Endothelial cell of umbilical vein (primary cell): Measurements from ENCODE around the gene MSANTD3. TPM values are rescaled to one million over a fixed set of nuclear protein-coding genes. Genes with fewer than 3 reads are reported as not detected.

Source experiments
- BruUV-seq: library from RNA; stranded (reverse); fragments of 400-500 nt; replicated peaks from 2 replicates; lab custom pipeline; 2021; lab: Mats Ljungman, UMichigan
- CTCF ChIA-PET: fragments of 300-600, 350-600 bp; sonication (Branson Sonifier 250); formaldehyde crosslinking; loops from one replicate; lab custom pipeline; 2021; ENCODE audit warnings: antibody characterized with exemption, inconsistent platforms; lab: Charles Lee
- POLR2A ChIA-PET: fragments of 300-600, 350-600 bp; sonication (Branson Sonifier 250); formaldehyde crosslinking; loops from one replicate; lab custom pipeline; 2021; ENCODE audit warnings: antibody characterized with exemption, inconsistent platforms; lab: Charles Lee
- DNase-seq: peaks from one replicate; pipeline ENCODE4 v3.0.0-alpha.2; 2011; ENCODE audit warnings: low read depth, low spot score
- FAIRE-seq: peaks from 2 replicates; lab custom pipeline; 2011; peaks lifted over from hg19 to GRCh38; lab: Jason Lieb, UNC
- H2AFZ ChIP-seq: 2 replicates; pipeline ENCODE4 v1.6.0; 2012; ENCODE audit warnings: low read depth, low read length, control low read depth, inconsistent platforms
- H3K27ac ChIP-seq: 2 replicates; pipeline ENCODE4 v1.5.1; 2011; ENCODE audit warnings: low read depth, mild to moderate bottlenecking, control low read depth, low read length, moderate library complexity; ENCODE audit not compliant: insufficient read depth
- H3K27me3 ChIP-seq, 2 experiments: 2 replicates each; pipeline versions ENCODE4 v1.6.0 to v1.6.1; 2011; ENCODE audit warnings: low read length in 2 of 2, mixed read lengths in 1 of 2; ENCODE audit not compliant: control insufficient read depth in 2 of 2, insufficient read depth in 2 of 2
- H3K36me3 ChIP-seq, 2 experiments: 2 replicates in 1 of 2; 3 replicates in 1 of 2; pipeline ENCODE4 v1.5.1; 2011; ENCODE audit warnings: low read length in 2 of 2, mild to moderate bottlenecking in 1 of 2, moderate library complexity in 1 of 2; ENCODE audit not compliant: control insufficient read depth in 2 of 2, insufficient read depth in 2 of 2; ENCODE audit errors: extremely low read depth in 1 of 2
- H3K4me1 ChIP-seq: 3 replicates; pipeline ENCODE4 v1.5.1; 2011; ENCODE audit warnings: mild to moderate bottlenecking, low read length; ENCODE audit not compliant: control insufficient read depth, insufficient read depth; ENCODE audit errors: extremely low read depth
- H3K4me2 ChIP-seq: 2 replicates; pipeline ENCODE4 v1.6.1; 2011; ENCODE audit warnings: low read length, control low read depth, mixed read lengths; ENCODE audit not compliant: insufficient read depth
- H3K4me3 ChIP-seq, 3 experiments: fragments of 200-600 bp in 1 of 3; sonication (generic), shearing (Covaris generic) in 1 of 3; replicated peaks in 1 of 3; 2 replicates each; pipeline ENCODE4 v1.5.1; 2011 to 2016; ENCODE audit warnings: control low read depth in 3 of 3, low read length in 3 of 3, mild to moderate bottlenecking in 2 of 3, inconsistent platforms in 1 of 3, low read depth in 1 of 3, moderate library complexity in 1 of 3; ENCODE audit not compliant: insufficient read depth in 1 of 3
- H3K79me2 ChIP-seq: 2 replicates; pipeline ENCODE4 v1.6.0; 2012; ENCODE audit warnings: low read length, inconsistent platforms; ENCODE audit not compliant: control insufficient read depth, insufficient read depth
- H3K9ac ChIP-seq: replicated peaks from 2 replicates; pipeline ENCODE3; 2011; ENCODE audit warnings: low read length, control low read depth; ENCODE audit not compliant: insufficient read depth; ENCODE audit errors: extremely low read depth
- H3K9me1 ChIP-seq: replicated peaks from 3 replicates; pipeline ENCODE4 v1.6.0; 2011; ENCODE audit warnings: mild to moderate bottlenecking, low read length; ENCODE audit not compliant: control insufficient read depth, insufficient read depth; ENCODE audit errors: extremely low read depth
- H3K9me3 ChIP-seq: replicated peaks from 2 replicates; pipeline ENCODE4 v1.5.1; 2012; ENCODE audit warnings: low read length, inconsistent platforms; ENCODE audit not compliant: control insufficient read depth, insufficient read depth
- H4K20me1 ChIP-seq: replicated peaks from 2 replicates; pipeline ENCODE3; 2011; ENCODE audit warnings: mild to moderate bottlenecking, low read length; ENCODE audit not compliant: control insufficient read depth, insufficient read depth; ENCODE audit errors: extremely low read depth
- CTCF ChIP-seq, 2 donors: IDR thresholded peaks; 1 replicate in 1 of 2; 2 replicates in 1 of 2; pipeline ENCODE4 v1.5.1; 2011; ENCODE audit warnings: low read length in 2 of 2, mild to moderate bottlenecking in 2 of 2, moderate library complexity in 2 of 2, control low read depth in 1 of 2, inconsistent platforms in 1 of 2, low read depth in 1 of 2; ENCODE audit not compliant: insufficient read depth in 1 of 2; ENCODE audit errors: extremely low read depth in 1 of 2
- EZH2 ChIP-seq: IDR thresholded peaks from 2 replicates; pipeline ENCODE4 v1.6.1; 2012; ENCODE audit warnings: borderline replicate concordance, low read depth, mild to moderate bottlenecking, moderate library complexity, low read length, inconsistent platforms; ENCODE audit not compliant: severe bottlenecking
- FOS ChIP-seq: IDR thresholded peaks from 2 replicates; pipeline ENCODE4 v1.6.1; 2011; ENCODE audit warnings: mild to moderate bottlenecking, low read length, moderate library complexity, borderline replicate concordance; ENCODE audit not compliant: insufficient read depth
- GATA2 ChIP-seq: IDR thresholded peaks from 2 replicates; pipeline ENCODE4 v1.7.0; 2011; ENCODE audit warnings: low read depth, mild to moderate bottlenecking, moderate library complexity, mixed read lengths, low read length; ENCODE audit not compliant: insufficient read length, insufficient read depth
- JUN ChIP-seq: IDR thresholded peaks from 2 replicates; pipeline ENCODE4 v1.6.1; 2011; ENCODE audit warnings: borderline replicate concordance, low read depth; ENCODE audit not compliant: insufficient read length, insufficient read depth
- MAX ChIP-seq: IDR thresholded peaks from 2 replicates; pipeline ENCODE4 v1.6.1; 2011; ENCODE audit not compliant: insufficient read depth, insufficient read length
- MYC ChIP-seq: IDR thresholded peaks from one replicate; pipeline ENCODE4 v1.6.1; 2011; ENCODE audit warnings: mild to moderate bottlenecking, low read depth, low read length
- POLR2A ChIP-seq: IDR thresholded peaks from 2 replicates; pipeline ENCODE4 v1.6.1; 2012; ENCODE audit warnings: low read depth, mild to moderate bottlenecking, control low read depth, low read length
- POLR2AphosphoS5 ChIP-seq: IDR thresholded peaks from 2 replicates; pipeline ENCODE4 v1.6.1; 2012; ENCODE audit warnings: low read depth, mild to moderate bottlenecking, control low read depth, low read length, moderate library complexity; ENCODE audit not compliant: insufficient read depth
- dilution Hi-C: fragments of 300-500 bp; cut with MboI; formaldehyde crosslinking; loops from one replicate; pipeline ENCODE4 v1.15.0; 2019; ENCODE audit warnings: low sequenced_read_pairs; ENCODE audit not compliant: extremely low pct_ligation_motif_present
- intact Hi-C: fragments of 100-400 bp; cut with micrococcal nuclease; formaldehyde crosslinking; loops from one replicate; pipeline ENCODE4 v1.10.0; 2022
- polyA plus RNA-seq, 4 experiments: library from polyadenylated mRNA; depleted of rRNA in 3 of 4; stranded (reverse) in 3 of 4; unstranded in 1 of 4; fragments of >200 nt; gene quantifications; 2 replicates each; pipeline versions ENCODE4 v1.2.1 to v1.2.3, GENCODE V29; 2011 to 2012; ENCODE audit warnings: missing spikeins in 1 of 4
- total RNA-seq: library from RNA; stranded (reverse); gene quantifications from 2 replicates; pipeline ENCODE4 v1.2.3, GENCODE V29; 2021

MSANTD3 gene
- total and polyA plus RNA-seq, 2 donors (not counting 3 experiments of a cell fraction or from before 2014, with no cell fraction given), result 31.3 to 88.5 TPM

GRCh38 chr9:100413839-100414420 lies 13.0 kb upstream of the MSANTD3 start:
- intact Hi-C loops (no loop called here), dilution Hi-C loops (no loop called here)
- DNase-seq, result no peak
- Histone ChIP-seq H2AFZ (no peak overlapping the region), H3K4me1 (peaks cover 9% of the 10 kb centered on the region), H3K27me3 (peaks cover 3 to 14% of the 10 kb centered on the region in 2 experiments), H3K9me3 (no peaks in the 10 kb centered on the region), H3K79me2 (no peaks in the 10 kb centered on the region), H3K27ac (no peak overlapping the region), H3K4me3 (no peak overlapping the region), H4K20me1 (no peaks in the 10 kb centered on the region), H3K9ac (no peak overlapping the region), H3K4me2 (no peak overlapping the region), H3K9me1 (no peaks in the 10 kb centered on the region), H3K36me3 (no peaks in the 10 kb centered on the region)
- FAIRE-seq, result no peak
- ChIA-PET CTCF (interaction anchor here (0.9 to 1.2 kb wide), 3 partner anchors 7 to 64 kb away, joined by 3 to 4 read pairs (median 4); partner anchors contain the start of gene MSANTD3), POLR2A (no interaction called here)
- TF ChIP-seq JUN (no peak), CTCF (IDR thresholded peaks at IDR 0.05; ENCODE audit: extremely low read depth in 1 of 2, insufficient read depth in 1 of 2, low read depth in 1 of 2, low read length in 2 of 2) (no peak), EZH2 (no peak), MYC (no peak), POLR2A (no peak), GATA2 (no peak), POLR2AphosphoS5 (no peak), MAX (no peak), FOS (no peak)
- no TSS peak for BruUV-seq
